Smooth muscle cell of trachea (primary cell): ENCODE measurements around the gene SPTBN2. TPM values are rescaled to one million over a fixed set of nuclear protein-coding genes. Genes with fewer than 3 reads are reported as not detected.

Experiments
- total RNA-seq: library from RNA; depleted of rRNA; stranded (reverse); fragments of >200 nt; gene quantifications from 2 replicates; pipeline ENCODE4 v1.2.1, GENCODE V29; 2014

The SPTBN2 gene
- 1.2 and 2.6 TPM in 2 replicates for total RNA-seq

GRCh38 chr11:66728693-66729385 is at the start of gene SPTBN2:
Gene SPTBN2, minus strand, starts transcription at chr11:66729216. Its CDS starts 7,976 bp downstream, at chr11:66721240.

DNA sequence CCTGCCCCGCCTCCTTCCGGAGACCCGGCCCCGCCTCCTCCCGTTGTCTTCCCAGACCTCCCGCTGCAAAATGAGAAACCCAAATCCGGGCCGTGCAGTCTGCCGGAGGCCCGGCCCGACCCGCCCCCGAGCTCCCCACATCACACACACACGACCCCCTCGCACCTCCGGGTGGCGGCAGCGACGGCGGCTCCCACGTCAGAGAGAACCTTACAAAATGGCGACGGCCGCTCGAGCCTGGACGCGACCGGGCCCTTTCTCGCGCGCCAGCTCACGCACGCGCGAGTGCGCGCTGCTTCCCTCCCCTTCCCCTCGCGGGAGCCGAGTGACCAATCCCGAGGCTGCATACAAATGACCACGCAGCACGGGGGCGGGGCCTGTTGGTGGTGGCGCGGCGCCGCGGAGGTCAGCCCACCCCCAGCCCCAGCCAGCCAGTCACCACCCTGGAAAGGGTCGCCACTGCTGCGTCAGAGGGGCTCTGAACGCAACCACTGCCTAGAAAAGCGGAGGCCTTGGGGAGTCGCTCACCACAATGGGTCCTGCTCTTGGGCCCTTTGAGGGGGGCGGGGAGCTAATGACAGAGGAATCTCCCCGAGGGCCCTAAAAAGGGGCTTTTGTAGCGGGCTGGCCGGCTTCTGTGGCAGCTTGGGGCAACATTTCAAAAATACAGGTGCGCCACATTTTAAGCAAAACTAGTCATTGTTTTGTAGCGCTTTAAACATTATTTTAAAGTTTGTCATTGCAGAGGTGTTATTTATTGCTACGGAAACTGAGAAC is 51.2 kb downstream of the SPTBN2 start, which contains the start of gene RBM4B:
RBM4B (minus strand) TSS at position 289 of the 777 bp plus-strand sequence. CDS start 808 bp downstream, outside the sequence.

GRCh38 chr11:66638177-66639065 is 90.6 kb downstream of the SPTBN2 start, which contains the start of gene RBM4:
Gene RBM4, plus strand, starts transcription at chr11:66638703. Its CDS starts 1,009 bp downstream, at chr11:66639712.

Other genes with a start within 250 kb of the SPTBN2 start
- gene DPP3, start 248.8 kb downstream of the SPTBN2 start, total RNA-seq, result 40.1 and 58.4 TPM in 2 replicates
- gene BBS1, start 218.6 kb downstream of the SPTBN2 start, total RNA-seq, result 32.9 and 45.7 TPM in 2 replicates
- 10.6 and 21.3 TPM in 2 replicates for gene ZDHHC24, start 183.2 kb downstream of the SPTBN2 start, total RNA-seq
- 0.17 TPM in 1 of 2 replicates, not detected in the other for gene ACTN3, start 182.3 kb downstream of the SPTBN2 start, total RNA-seq
- gene CTSF, start 160.6 kb downstream of the SPTBN2 start, total RNA-seq, result 15.0 and 59.5 TPM in 2 replicates
- 0.29 and 1.2 TPM in 2 replicates for gene CCDC87, start 136.2 kb downstream of the SPTBN2 start, total RNA-seq
- 68.2 and 80.9 TPM in 2 replicates for gene CCS, start 136.0 kb downstream of the SPTBN2 start, total RNA-seq
- gene RBM14, start 112.6 kb downstream of the SPTBN2 start, total RNA-seq, result 30.6 and 31.6 TPM in 2 replicates
- 94.7 and 103 TPM in 2 replicates for gene RBM4, start 90.5 kb downstream of the SPTBN2 start, total RNA-seq
- 28.2 and 32.6 TPM in 2 replicates for gene RBM4B, start 51.3 kb downstream of the SPTBN2 start, total RNA-seq
- 16.7 and 22.2 TPM in 2 replicates for gene RCE1, start 114.2 kb upstream of the SPTBN2 start, total RNA-seq
- 16.7 and 36.9 TPM in 2 replicates for gene LRFN4, start 127.8 kb upstream of the SPTBN2 start, total RNA-seq
- 39.1 and 60.2 TPM in 2 replicates for gene PC, start 229.2 kb upstream of the SPTBN2 start, total RNA-seq
- gene C11orf86, start 246.1 kb upstream of the SPTBN2 start, total RNA-seq, result not detected in 2 replicates